DND-41 (cell line): ENCODE results near the gene ALDH1A2.

Source experiments
- ATAC-seq: fragments of 200-7000 bp; cut with Tn5 transposase; 3 replicates; pipeline ENCODE4 v1.9.1; 2021; ENCODE audit warnings: low read depth; ENCODE audit not compliant: insufficient read depth
- DNase-seq: peaks from one replicate; pipeline ENCODE4 v3.0.0-alpha.2; 2020
- H2AFZ ChIP-seq: 2 replicates; pipeline ENCODE4 v1.6.0; 2012; ENCODE audit warnings: low read depth, low read length
- H3K27ac ChIP-seq: 2 replicates; pipeline ENCODE4 v1.5.1; 2012; ENCODE audit warnings: low read length, inconsistent platforms
- H3K27me3 ChIP-seq: fragments of 200-600 bp; sonication (generic); 2 replicates; pipeline ENCODE4 v1.6.0; 2012; ENCODE audit warnings: low read length, mild to moderate bottlenecking, inconsistent platforms; ENCODE audit not compliant: insufficient read depth, poor library complexity
- H3K36me3 ChIP-seq: 2 replicates; pipeline ENCODE4 v1.5.1; 2012; ENCODE audit warnings: low read length, inconsistent platforms; ENCODE audit not compliant: insufficient read depth
- H3K4me1 ChIP-seq: 2 replicates; pipeline ENCODE4 v1.5.1; 2012; ENCODE audit warnings: mild to moderate bottlenecking, low read length; ENCODE audit not compliant: insufficient read depth
- H3K4me2 ChIP-seq: 2 replicates; pipeline ENCODE4 v1.6.0; 2012; ENCODE audit warnings: mild to moderate bottlenecking, moderate library complexity, low read length, inconsistent platforms; ENCODE audit not compliant: insufficient read depth
- H3K4me3 ChIP-seq, 2 experiments: fragments of 200-600 bp in 1 of 2; shearing (Covaris generic) in 1 of 2; 2 replicates each; pipeline ENCODE4 v1.5.1; 2012 to 2016; ENCODE audit warnings: inconsistent platforms in 2 of 2, low read length in 2 of 2, mild to moderate bottlenecking in 2 of 2, low read depth in 1 of 2, moderate library complexity in 1 of 2
- H3K79me2 ChIP-seq: 2 replicates; pipeline ENCODE4 v1.6.0; 2012; ENCODE audit warnings: low read length, inconsistent platforms; ENCODE audit not compliant: insufficient read depth
- H3K9ac ChIP-seq: 2 replicates; pipeline ENCODE4 v1.6.0; 2012; ENCODE audit warnings: low read depth, mild to moderate bottlenecking, inconsistent platforms, low read length, moderate library complexity
- H3K9me3 ChIP-seq: 2 replicates; pipeline ENCODE4 v1.5.1; 2012; ENCODE audit warnings: low read length, moderate library complexity, mild to moderate bottlenecking, inconsistent platforms; ENCODE audit not compliant: insufficient read depth, severe bottlenecking
- H4K20me1 ChIP-seq: 2 replicates; pipeline ENCODE4 v1.6.0; 2012; ENCODE audit warnings: low read length; ENCODE audit not compliant: insufficient read depth
- CTCF ChIP-seq: IDR thresholded peaks from 2 replicates; pipeline ENCODE4 v1.5.1; 2012; ENCODE audit warnings: borderline replicate concordance, low read length, moderate library complexity, mild to moderate bottlenecking; ENCODE audit not compliant: poor library complexity, severe bottlenecking; ENCODE audit errors: extremely low read depth
- EZH2 ChIP-seq: IDR thresholded peaks from 3 replicates; pipeline ENCODE4 v1.6.1; 2012; ENCODE audit warnings: borderline replicate concordance, low read depth, mild to moderate bottlenecking, moderate library complexity, low read length, inconsistent platforms; ENCODE audit not compliant: severe bottlenecking

ALDH1A2 gene

GRCh38 chr15:58026051-58026450 is 39.5 kb downstream of the ALDH1A2 start:
- no peak overlapping the region for H3K9ac ChIP-seq
- H3K36me3 ChIP-seq, result no peaks in the 10 kb centered on the region
- H3K27me3 ChIP-seq, result no peaks in the 10 kb centered on the region
- H2AFZ ChIP-seq, result no peak overlapping the region
- H3K4me3 ChIP-seq, result no peak overlapping the region
- no peaks in the 10 kb centered on the region for H4K20me1 ChIP-seq
- ATAC-seq (no peak), DNase-seq (no peak)
- H3K4me1 ChIP-seq, result no peaks in the 10 kb centered on the region
- H3K9me3 ChIP-seq, result peaks cover 16% of the 10 kb centered on the region
- no peak overlapping the region for H3K4me2 ChIP-seq
- no peak overlapping the region for H3K27ac ChIP-seq
- TF ChIP-seq EZH2, result no peak
- no peak for TF ChIP-seq CTCF
- H3K79me2 ChIP-seq, result no peaks in the 10 kb centered on the region

GRCh38 chr15:58021332-58022230 is 43.9 kb downstream of the ALDH1A2 start:
- Histone ChIP-seq H3K4me2 (no peak overlapping the region), H3K9ac (no peak overlapping the region), H3K4me1 (no peaks in the 10 kb centered on the region), H3K27ac (no peak overlapping the region), H3K9me3 (peaks cover 11% of the 10 kb centered on the region), H2AFZ (no peak overlapping the region), H3K36me3 (no peaks in the 10 kb centered on the region), H3K4me3 (no peak overlapping the region), H3K27me3 (no peaks in the 10 kb centered on the region), H4K20me1 (no peaks in the 10 kb centered on the region), H3K79me2 (no peaks in the 10 kb centered on the region)
- no peak for DNase-seq
- ATAC-seq, result no peak
- TF ChIP-seq CTCF (no peak), EZH2 (no peak)

DNA sequence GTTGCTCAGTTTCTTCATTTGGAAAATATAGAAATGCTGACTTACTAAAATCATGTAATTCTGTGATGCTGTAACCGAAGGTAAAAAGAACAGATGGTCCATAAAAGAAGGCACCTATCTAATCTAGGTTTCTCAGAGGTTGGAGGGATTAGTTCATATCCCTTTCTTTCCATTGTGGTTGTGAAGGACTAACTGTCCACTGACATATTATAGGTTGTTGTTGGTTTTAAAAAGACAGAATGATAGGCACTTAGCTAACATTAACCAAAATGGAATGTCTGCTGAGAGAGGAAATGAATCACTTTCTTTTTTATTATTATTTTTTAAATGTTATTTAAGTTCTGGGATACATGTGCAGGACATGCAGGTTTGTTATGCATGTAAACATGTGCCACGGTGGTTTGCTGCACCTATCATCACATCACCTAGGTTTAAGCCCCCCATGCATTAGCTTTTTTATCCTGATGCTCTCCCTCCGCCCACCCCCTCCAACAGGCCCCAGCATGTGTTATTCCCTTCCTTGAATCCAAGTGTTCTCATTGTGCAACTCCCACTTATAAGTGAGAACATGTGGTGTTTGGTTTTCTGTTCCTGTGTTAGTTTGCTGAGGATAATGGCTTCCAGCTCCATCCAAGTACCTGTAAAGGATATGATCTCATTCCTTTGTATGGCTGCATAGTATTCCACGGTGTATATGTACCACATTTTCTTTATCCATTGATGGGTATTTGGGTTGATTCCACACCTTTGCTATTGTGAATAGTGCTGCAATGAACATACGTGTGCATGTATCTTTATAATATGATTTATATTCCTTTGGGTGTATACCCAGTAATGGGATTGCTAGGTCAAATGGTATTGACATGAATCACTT is 45.8 kb downstream of the ALDH1A2 start:
- Histone ChIP-seq H3K9ac (no peak overlapping the region), H3K27me3 (peaks cover 8% of the 10 kb centered on the region), H3K36me3 (no peaks in the 10 kb centered on the region), H4K20me1 (no peaks in the 10 kb centered on the region), H3K27ac (no peak overlapping the region), H3K4me3 (no peak overlapping the region), H3K9me3 (no peaks in the 10 kb centered on the region), H2AFZ (no peak overlapping the region), H3K4me2 (no peak overlapping the region), H3K79me2 (no peaks in the 10 kb centered on the region), H3K4me1 (no peaks in the 10 kb centered on the region)
- TF ChIP-seq CTCF, result no peak
- no peak for TF ChIP-seq EZH2
- no peak for DNase-seq
- no peak for ATAC-seq
